ENCODE data around the gene RAD17. TPM values are rescaled to one million over a fixed set of nuclear protein-coding genes. Genes with fewer than 3 reads are reported as not detected.
"Not testable (repeated sequence)": the region's sequence is repeated elsewhere in the genome, so short reads cannot be mapped to it uniquely, and the experiment has no call there.

RAD17 gene
- polyA plus RNA-seq, 1 donor (not counting 4 experiments of a cell fraction or from before 2014, with no cell fraction given), result 23.0 TPM

GRCh38 chr5:69454460-69455249 lies 85.0 kb downstream of the RAD17 start:
- H3K79me2 ChIP-seq (ENCODE audit: control insufficient read depth, insufficient read depth, low read length), result no peaks in the 10 kb centered on the region
- H3K9me1 ChIP-seq (ENCODE audit: control insufficient read depth, extremely low read depth, insufficient read depth, low read length), result no peaks in the 10 kb centered on the region
- H2AFZ ChIP-seq (ENCODE audit: control insufficient read depth, low read length), result no peak overlapping the region
- FAIRE-seq (no peak), DNase-seq (ENCODE audit: low read depth, low spot score) (no peak)
- no peak overlapping the region for H3K27ac ChIP-seq (ENCODE audit: control insufficient read depth, insufficient read depth, low read length)
- no peak for TF ChIP-seq EZH2 (IDR thresholded peaks at IDR 0.05; ENCODE audit: low read length)
- TF ChIP-seq CTCF (optimal IDR thresholded peaks at IDR 0.05 in 1 of 3, IDR thresholded peaks at IDR 0.05 in 1 of 3, conservative IDR thresholded peaks at IDR 0.05 in 1 of 3; ENCODE audit: extremely low read depth in 1 of 3, insufficient read depth in 2 of 3, low read length in 3 of 3), result no peak
- peaks cover 5% of the 10 kb centered on the region for H3K4me1 ChIP-seq (ENCODE audit: control insufficient read depth, extremely low read depth, insufficient read depth, low read length)
- H3K27me3 ChIP-seq (ENCODE audit: control insufficient read depth, extremely low read depth, insufficient read depth, low read length), result no peaks in the 10 kb centered on the region
- H4K20me1 ChIP-seq (ENCODE audit: control insufficient read depth, extremely low read depth, insufficient read depth, low read length), result no peaks in the 10 kb centered on the region
- no peak overlapping the region for H3K4me3 ChIP-seq (ENCODE audit: control insufficient read depth in 2 of 3, extremely low read depth in 1 of 3, insufficient read depth in 2 of 3, low read depth in 1 of 3, low read length in 3 of 3)
- no peak overlapping the region for H3K4me2 ChIP-seq (ENCODE audit: control insufficient read depth, extremely low read depth, insufficient read depth, low read depth, low read length)
- H3K9me3 ChIP-seq (ENCODE audit: control insufficient read depth, low read depth, low read length), result no peaks in the 10 kb centered on the region
- no peaks in the 10 kb centered on the region for H3K36me3 ChIP-seq (ENCODE audit: control insufficient read depth in 2 of 2, extremely low read depth in 1 of 2, insufficient read depth in 2 of 2, low read length in 2 of 2)
- dilution Hi-C loops (cut with MboI; ENCODE audit: extremely low pct_ligation_motif_present, low sequenced_read_pairs), result no loop called here
- no peak overlapping the region for H3K9ac ChIP-seq (ENCODE audit: control insufficient read depth, extremely low read depth, insufficient read depth, low read length)

DNA sequence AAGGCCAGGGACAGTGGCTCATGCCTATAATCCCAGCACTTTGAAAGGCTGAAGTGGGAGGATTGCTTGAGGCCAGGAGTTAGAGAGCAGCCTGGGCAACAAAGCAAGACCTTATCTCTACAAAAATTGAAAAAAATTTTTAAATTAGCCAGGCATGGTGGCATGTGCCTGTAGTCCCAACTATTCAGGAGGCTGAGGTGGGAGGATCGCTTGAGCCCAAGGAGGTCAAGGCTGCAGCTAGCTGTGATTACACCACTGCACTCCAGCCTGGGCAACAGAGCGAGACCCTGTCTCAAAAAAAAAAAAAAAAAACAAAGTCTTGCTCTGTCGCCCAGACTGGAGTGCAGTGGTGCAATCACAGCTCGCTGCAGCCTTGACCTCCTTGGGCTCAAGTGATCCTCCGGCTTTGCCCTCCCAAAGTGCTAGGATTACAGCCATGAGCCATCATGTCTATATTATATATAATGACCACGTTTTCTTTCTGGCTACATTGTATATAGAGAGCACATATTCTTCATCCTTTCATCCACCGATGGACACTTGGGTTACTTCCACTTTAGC lies 85.9 kb downstream of the RAD17 start:
- H3K79me2 ChIP-seq (ENCODE audit: control insufficient read depth, insufficient read depth, low read length); H3K9me3 ChIP-seq (ENCODE audit: control insufficient read depth, low read depth, low read length); FAIRE-seq; H4K20me1 ChIP-seq (ENCODE audit: control insufficient read depth, extremely low read depth, insufficient read depth, low read length); H3K4me3 ChIP-seq (ENCODE audit: control insufficient read depth in 2 of 3, extremely low read depth in 1 of 3, insufficient read depth in 2 of 3, low read depth in 1 of 3, low read length in 3 of 3); dilution Hi-C loops (cut with MboI; ENCODE audit: extremely low pct_ligation_motif_present, low sequenced_read_pairs); H3K27ac ChIP-seq (ENCODE audit: control insufficient read depth, insufficient read depth, low read length); H3K27me3 ChIP-seq (ENCODE audit: control insufficient read depth, extremely low read depth, insufficient read depth, low read length); H3K9me1 ChIP-seq (ENCODE audit: control insufficient read depth, extremely low read depth, insufficient read depth, low read length); DNase-seq (ENCODE audit: low read depth, low spot score); H3K9ac ChIP-seq (ENCODE audit: control insufficient read depth, extremely low read depth, insufficient read depth, low read length); H3K36me3 ChIP-seq (ENCODE audit: control insufficient read depth in 2 of 2, extremely low read depth in 1 of 2, insufficient read depth in 2 of 2, low read length in 2 of 2); H2AFZ ChIP-seq (ENCODE audit: control insufficient read depth, low read length); H3K4me2 ChIP-seq (ENCODE audit: control insufficient read depth, extremely low read depth, insufficient read depth, low read depth, low read length); H3K4me1 ChIP-seq (ENCODE audit: control insufficient read depth, extremely low read depth, insufficient read depth, low read length): not testable (repeated sequence)

All from keratinocyte (primary cell).